NCI-H1105 treated with DMSO at 0.1 percent for 48 hours (cell line): Measurements from ENCODE around the gene CEACAM1.
A peak's percentile ranks its signal among the peaks of the same experiment; 100 is the strongest.
"Not testable (repeated sequence)": the region's sequence is repeated elsewhere in the genome, so short reads cannot be mapped to it uniquely, and the experiment has no call there.

Source experiments
- DNase-seq: peaks from one replicate; lab custom pipeline; 2025; lab: John Stamatoyannopoulos, UW

CEACAM1 gene

DNA sequence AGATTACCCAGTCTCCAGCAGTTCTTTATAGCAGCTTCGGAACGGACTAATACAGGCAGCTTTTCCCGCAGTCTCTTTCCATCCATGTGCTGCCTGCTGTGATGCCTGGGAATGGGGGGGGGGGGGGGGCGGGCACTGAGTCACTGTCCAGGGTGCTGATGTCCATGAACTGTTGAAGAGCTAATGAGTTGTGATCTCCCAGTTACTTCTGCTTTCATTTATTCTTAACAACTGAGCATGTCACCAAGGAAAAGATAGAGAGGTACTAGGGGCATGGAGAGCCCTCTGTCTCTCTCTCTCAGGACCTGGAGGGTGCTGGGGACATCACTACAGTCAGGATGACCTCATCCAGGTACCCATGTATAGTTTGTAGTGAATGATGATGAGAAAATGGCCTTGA is 20.3 kb upstream of the CEACAM1 start:
- no peak for DNase-seq

- DNase-seq = no peak
Measured at GRCh38 chr19:42547929-42548328, 19.6 kb upstream of the CEACAM1 start.

GRCh38 chr19:42546831-42547500 is 18.7 kb upstream of the CEACAM1 start:
- no peak for DNase-seq

DNA sequence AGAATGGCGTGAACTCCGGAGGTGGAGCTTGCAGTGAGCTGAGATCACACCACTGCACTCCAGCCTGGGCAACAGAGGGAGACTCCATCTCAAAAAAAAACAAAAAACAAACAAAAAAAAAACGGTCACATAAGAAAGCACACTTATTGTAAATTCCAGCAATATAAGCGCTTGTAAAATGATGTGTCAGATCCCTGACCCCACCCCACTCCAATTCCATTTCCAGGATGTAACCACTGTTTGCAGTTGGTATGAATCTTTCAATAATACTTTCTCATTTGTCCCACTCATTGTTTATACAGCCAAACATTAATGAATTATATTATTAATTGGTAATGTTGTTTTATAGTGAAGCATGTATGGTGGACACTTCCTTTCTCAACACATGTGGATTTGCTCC is 15.9 kb upstream of the CEACAM1 start:
- no peak for DNase-seq

GRCh38 chr19:42542791-42543190 is 14.5 kb upstream of the CEACAM1 start:
- DNase-seq = no peak

GRCh38 chr19:42540071-42540553 is 11.8 kb upstream of the CEACAM1 start:
- DNase-seq = peak; percentile 49

DNA sequence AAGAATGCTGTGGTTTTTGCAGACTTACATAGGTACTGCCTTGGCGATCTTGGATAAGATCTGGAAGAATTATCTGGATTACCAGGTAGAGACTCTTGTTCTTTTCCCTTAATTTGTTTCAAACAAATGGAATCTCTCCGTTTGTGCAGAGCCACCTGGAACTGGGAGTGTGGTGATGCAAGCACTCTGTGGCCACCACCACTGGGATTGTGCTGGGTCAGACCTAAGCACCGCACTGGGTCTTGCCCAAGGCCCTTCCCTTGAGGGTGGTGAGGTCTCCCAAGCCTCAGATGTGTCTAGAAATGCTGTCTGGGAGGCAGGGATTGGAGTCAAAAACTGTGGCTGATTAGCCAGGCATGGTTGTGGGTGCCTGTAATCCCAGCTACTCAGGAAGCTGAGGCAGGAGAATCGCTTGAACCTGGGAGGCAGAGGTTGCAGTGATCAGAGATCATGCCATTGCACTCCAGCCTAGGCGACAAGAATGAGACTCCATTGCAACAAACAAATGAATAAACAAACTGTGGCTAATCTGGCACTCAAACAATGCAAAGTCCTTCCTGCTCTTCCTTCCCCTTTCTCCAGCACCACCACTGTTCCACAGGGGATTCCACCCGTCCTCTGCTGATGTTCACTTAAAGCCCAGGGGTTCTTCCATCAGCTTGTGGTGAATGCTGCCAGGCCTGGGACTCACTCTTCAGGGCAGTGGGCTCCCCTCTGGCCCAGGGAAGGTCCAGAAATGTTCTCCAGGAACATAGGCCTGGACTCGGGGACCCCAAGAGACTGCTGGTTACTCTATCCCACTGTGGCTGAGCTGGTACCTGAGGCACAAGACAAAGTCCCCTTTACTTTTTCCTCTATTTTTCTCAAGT is 10.8 kb upstream of the CEACAM1 start:
- DNase-seq = no peak

- not testable (repeated sequence) for DNase-seq
Measured at GRCh38 chr19:42535276-42535675, 7.0 kb upstream of the CEACAM1 start.

DNA sequence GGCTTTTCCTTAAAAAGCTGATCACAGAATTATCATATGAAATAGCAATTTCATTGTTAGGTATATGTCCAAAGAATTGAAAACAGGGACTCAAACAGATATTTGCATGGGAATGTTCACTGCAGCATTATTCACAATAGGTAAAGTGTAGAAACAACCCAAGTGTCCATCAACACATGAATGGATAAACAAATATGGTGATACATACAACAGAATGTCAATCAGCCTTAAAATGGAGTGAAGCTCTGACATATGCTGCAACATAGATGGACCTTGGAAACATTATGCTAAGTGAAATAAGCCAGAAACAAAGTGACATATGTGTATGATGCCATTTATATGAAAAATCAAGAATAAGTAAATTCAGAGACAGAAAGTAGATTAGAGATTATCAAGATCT is 6.1 kb upstream of the CEACAM1 start:
- no peak for DNase-seq

GRCh38 chr19:42532891-42533290 is 4.6 kb upstream of the CEACAM1 start:
- no peak for DNase-seq

- no peak for DNase-seq
Measured at GRCh38 chr19:42531313-42531712, 3.0 kb upstream of the CEACAM1 start.

DNA sequence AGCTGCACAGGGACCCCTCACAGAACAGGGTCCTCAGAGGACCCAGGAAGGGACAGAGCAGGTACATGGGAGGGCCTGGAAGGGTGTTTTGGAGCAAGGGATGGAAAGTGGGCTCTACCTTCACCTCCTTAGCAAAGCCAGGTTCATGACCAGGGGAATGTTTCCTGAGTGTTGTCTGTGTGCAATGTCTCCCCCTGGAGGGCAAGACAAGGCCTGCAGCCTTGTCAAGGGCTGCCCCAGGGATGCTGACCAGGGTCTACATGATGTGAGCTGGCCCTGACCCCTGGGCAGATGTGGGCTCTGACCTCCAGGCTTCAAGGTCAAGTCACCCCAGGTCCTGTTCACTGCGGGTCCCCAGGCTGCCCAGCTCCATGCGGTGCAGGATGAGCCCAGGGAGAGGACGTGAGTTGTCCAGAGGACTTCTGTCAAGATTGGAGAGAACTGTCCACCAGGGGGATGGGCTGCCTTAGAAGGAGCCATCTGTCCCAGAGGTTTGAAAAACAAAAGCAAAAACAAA is 1.0 kb upstream of the CEACAM1 start:
- peak; percentile 15 for DNase-seq

GRCh38 chr19:42524943-42525342 is 3.3 kb downstream of the CEACAM1 start:
- no peak for DNase-seq

- DNase-seq = no peak
Measured at GRCh38 chr19:42524250-42524649, 4.0 kb downstream of the CEACAM1 start.

- not testable (repeated sequence) for DNase-seq
Measured at GRCh38 chr19:42522262-42522661, 6.0 kb downstream of the CEACAM1 start.

DNA sequence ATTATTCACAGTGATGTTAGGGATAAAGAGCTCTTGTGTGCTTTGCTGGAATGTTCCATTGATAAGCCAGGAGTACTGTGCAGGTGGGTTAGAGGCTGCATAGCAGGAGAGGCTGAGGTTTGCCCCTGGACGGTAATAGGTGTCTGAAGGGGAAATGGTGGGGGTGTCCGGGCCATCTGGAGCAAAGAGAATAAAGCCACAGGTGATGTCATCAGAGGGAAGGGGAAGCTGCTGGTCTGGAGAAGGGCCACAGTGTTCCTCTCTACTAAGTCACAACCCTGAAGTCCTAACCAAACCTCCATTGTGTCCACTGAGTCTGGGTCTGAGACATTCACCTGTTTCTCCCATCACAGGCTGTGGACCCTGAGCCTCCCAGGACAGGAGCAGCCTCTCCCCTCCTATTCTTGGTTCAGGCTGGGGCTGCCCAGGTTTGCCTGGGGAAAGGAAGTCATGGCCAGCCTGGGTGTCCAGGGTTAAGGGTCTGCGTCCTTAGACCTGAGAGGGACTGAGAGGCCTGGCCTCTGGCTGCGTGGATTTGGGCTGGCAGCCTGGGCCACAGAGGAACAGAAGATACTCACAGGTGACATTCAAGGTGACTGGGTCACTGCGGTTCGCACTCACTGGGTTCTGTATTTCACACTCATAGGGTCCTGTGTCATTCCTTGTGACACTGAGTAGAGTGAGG is 6.8 kb downstream of the CEACAM1 start:
- no peak for DNase-seq

DNA sequence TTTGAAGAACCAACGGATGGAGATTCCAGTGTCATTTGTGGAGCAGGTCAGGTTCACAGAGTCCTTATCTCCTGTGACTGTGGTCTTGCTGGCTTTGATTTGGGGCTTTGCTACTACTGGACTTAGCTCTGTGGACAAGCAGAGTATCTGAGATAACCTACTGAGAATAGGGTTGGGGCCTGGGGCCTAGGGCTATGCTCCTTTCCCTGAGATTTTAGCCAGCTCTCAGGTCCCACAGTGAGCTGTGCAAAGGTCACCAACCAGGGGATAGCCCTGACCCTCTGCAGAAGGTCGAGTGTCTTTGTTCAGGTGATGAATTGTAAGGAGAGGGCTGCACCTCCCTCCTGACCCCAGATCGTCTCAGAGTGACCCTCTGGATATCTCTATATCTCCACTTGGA is 9.2 kb downstream of the CEACAM1 start:
- DNase-seq = no peak

DNA sequence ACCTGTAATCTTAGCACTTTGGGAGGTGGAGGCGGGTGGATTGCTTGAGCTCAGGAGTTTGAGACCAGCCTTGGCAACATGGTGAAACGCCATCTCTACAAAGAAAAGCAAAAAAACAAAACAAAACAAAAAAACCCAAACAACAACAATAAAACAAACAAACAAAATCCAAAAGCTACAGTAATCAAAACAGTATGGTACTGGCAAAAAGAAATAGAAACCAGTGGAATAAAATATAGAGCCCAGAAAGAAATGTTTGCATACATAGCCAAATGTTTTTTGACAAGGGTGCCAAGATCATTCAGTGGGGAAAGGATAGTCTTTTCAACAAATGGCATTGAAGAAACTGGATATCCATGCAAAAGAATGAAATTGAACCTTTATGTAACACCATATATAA is 11.5 kb downstream of the CEACAM1 start:
- no peak for DNase-seq

DNA sequence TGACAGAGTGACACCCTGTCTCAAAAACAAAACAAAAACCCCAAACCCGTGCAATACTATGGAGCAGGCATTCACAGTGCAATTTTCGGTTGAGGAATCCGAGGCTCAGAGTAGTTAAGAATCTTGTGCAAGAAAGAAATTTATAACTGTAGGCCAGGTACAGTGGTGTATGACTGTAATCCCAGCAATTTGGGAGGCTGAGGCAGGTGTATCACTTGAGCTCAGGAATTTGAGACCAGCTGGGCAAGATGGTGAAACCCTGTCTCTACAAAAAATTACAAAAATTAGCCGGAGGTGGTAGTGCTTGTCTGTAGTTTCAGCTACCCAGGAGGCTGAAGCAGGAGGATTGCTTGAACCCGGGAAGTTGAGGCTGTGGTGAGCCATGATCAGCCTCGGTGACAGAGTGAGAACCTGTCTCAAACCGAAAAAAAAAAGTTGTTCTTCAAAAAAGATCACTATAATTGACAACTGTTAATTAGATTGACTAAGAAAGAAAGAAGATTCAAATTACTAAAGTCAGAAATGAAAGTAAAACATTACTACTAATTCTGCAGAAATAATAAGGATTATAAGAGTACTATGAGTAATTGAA is 12.9 kb downstream of the CEACAM1 start:
- no peak for DNase-seq

DNA sequence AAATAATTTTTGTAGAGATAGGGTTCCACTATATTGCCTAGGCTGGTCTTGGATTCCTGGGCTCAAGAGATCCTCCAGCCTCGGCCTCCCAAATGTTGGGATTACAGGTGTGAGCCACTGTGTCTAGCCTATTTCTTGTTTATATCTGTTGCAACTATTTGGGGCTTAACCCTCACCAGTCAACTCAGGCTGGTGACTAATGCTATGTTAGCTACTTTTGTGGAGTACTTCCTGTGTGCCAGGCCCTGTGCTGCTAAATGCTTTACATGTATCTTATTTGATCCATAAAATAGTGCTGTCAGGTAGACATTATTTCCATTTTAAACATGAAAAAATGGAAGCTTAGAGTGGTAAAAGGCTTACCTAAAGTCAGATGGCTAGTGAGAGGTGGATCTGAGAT is 13.8 kb downstream of the CEACAM1 start:
- no peak for DNase-seq

DNA sequence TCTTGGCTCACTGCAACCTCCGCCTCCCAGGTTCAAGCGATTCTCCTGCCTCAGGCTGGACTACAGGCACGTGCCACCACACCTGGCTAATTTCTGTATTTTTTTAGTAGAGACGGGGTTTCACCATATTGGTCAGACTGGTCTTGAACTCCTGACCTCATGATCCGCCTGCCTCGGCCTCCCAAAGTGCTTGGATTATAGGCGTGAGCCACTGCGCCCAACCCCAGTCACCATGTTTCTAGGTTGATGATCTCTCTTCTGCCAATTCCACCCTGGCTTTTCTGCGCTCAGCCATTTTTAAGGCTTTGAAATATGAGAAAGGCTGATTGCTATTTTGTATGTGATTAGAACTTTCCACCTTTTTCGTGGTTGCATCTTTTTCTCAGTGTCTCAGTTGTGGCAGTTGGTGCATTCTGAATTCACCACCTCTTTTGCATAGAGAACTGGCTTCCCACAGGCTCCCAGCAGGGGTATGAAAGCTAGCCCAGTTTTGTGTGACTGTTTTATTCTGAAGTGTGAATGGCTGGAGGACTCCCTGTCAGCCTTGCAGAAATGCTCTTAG is 15.5 kb downstream of the CEACAM1 start:
- DNase-seq = no peak

- DNase-seq = no peak
Measured at GRCh38 chr19:42512130-42512636, 16.1 kb downstream of the CEACAM1 start.
